Lung (tissue), 12 donors: ENCODE results near the gene POLR2F. TPM values are rescaled to one million over a fixed set of nuclear protein-coding genes. Genes with fewer than 3 reads are reported as not detected.

ENCODE experiments used
- ATAC-seq: fragments of 200-7000 bp; cut with Tn5 transposase; one replicate; pipeline ENCODE4 v1.9.1; 2020; ENCODE audit warnings: moderate number of reproducible peaks; ENCODE audit not compliant: insufficient read depth, low FRiP score
- DNase-seq, 3 donors: peaks; one replicate each; pipeline ENCODE4 v3.0.0-alpha.2; 2013 to 2017
- H3K27ac ChIP-seq, 2 donors: one replicate each; pipeline ENCODE4 v1.5.1; 2013; ENCODE audit warnings: mild to moderate bottlenecking in 2 of 2, moderate library complexity in 2 of 2, control low read depth in 1 of 2, inconsistent platforms in 1 of 2, low read depth in 1 of 2, low read length in 1 of 2
- H3K27me3 ChIP-seq, 3 donors: one replicate each; pipeline ENCODE4 v1.5.1; 2013; ENCODE audit warnings: low read length in 2 of 3; ENCODE audit not compliant: control insufficient read depth in 3 of 3, insufficient read depth in 3 of 3
- H3K36me3 ChIP-seq, 4 donors: one replicate each; pipeline ENCODE4 v1.5.1; 2013; ENCODE audit warnings: low read length in 4 of 4, mild to moderate bottlenecking in 1 of 4, moderate library complexity in 1 of 4; ENCODE audit not compliant: control insufficient read depth in 4 of 4, insufficient read depth in 4 of 4
- H3K4me1 ChIP-seq, 5 donors: one replicate each; pipeline ENCODE4 v1.5.1; 2013; ENCODE audit warnings: low read length in 5 of 5, mild to moderate bottlenecking in 2 of 5, moderate library complexity in 1 of 5; ENCODE audit not compliant: control insufficient read depth in 5 of 5, insufficient read depth in 5 of 5
- H3K4me3 ChIP-seq: one replicate; pipeline ENCODE4 v1.5.1; 2013; ENCODE audit warnings: mild to moderate bottlenecking, control low read depth, moderate library complexity
- H3K9ac ChIP-seq, 2 donors: one replicate each; pipeline ENCODE4 v1.5.1; 2013; ENCODE audit warnings: low read length in 2 of 2, control low read depth in 1 of 2; ENCODE audit not compliant: insufficient read depth in 1 of 2
- H3K9me3 ChIP-seq, 4 donors: one replicate each; pipeline ENCODE4 v1.5.1; 2013; ENCODE audit warnings: low read length in 3 of 4, mild to moderate bottlenecking in 1 of 4, moderate library complexity in 1 of 4; ENCODE audit not compliant: control insufficient read depth in 4 of 4, insufficient read depth in 3 of 4
- WGBS, 2 donors: extraction: QIAGEN DNeasy Blood & Tissue Kit; methylation state at CpG; one replicate each; pipeline ENCODE4 v1.1.7; 2013; 5-methylcytosine and 5-hydroxymethylcytosine counted together
- polyA plus RNA-seq, 2 donors: library from polyadenylated mRNA; stranded (reverse); fragments of 200-250 nt; gene quantifications; one replicate each; pipeline ENCODE4 v1.2.1, GENCODE V29; 2013
- total RNA-seq, 2 donors: library from RNA; depleted of rRNA in 1 of 2; stranded (reverse); fragments of >200 nt in 1 of 2; gene quantifications; one replicate each; pipeline ENCODE4 v1.2.1, GENCODE V29; 2014 to 2021
- TF ChIP-seq, protein P1 (sequence below): IDR thresholded peaks from 2 replicates; pipeline ENCODE4 v1.5.1; 2012; ENCODE audit warnings: mild to moderate bottlenecking; ENCODE audit errors: control extremely low read depth, extremely low read depth
- donor health status: control.
- donor health status: control.
- donor health status: Bipolar disorder and iron deficiency.
- donor health status: healthy.
- donor health status: DM: yes; HTN: yes; CAD: no.

POLR2F gene
- total and polyA plus RNA-seq, 4 donors = 36.8 to 161 (median 79.6) TPM

DNA sequence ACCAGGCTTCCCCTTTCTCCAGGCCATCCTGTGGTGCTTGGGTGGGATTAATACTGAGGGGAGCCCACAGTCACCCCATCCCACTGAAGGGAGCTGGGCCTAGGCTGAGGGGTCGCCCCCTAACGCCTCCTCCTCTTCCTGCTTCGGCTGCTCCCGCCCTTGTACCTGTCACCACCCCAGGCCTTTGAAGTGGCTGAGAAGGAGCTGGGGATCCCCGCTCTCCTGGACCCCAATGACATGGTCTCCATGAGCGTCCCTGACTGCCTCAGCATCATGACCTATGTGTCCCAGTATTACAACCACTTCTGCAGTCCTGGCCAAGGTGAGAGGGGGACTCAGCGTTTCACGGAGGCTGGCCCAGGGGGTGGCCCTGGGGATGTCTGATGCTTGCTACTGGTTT, 41.3 kb upstream of the POLR2F start:
- no peak overlapping the region for H3K4me3 ChIP-seq
- DNase-seq = no peak
- H3K27me3 ChIP-seq = peaks cover 0 to 3% (median 0%) of the 10 kb centered on the region in 3 donors
- H3K9ac ChIP-seq = no peak overlapping the region
- 83 to 86% methylated on average over 8 of the region's 8 CpGs for WGBS, 2 donors
- no peak for ATAC-seq
- H3K27ac ChIP-seq = peak overlapping the region in 1 of 2 donors; percentile 3
- TF ChIP-seq, protein P1, sequence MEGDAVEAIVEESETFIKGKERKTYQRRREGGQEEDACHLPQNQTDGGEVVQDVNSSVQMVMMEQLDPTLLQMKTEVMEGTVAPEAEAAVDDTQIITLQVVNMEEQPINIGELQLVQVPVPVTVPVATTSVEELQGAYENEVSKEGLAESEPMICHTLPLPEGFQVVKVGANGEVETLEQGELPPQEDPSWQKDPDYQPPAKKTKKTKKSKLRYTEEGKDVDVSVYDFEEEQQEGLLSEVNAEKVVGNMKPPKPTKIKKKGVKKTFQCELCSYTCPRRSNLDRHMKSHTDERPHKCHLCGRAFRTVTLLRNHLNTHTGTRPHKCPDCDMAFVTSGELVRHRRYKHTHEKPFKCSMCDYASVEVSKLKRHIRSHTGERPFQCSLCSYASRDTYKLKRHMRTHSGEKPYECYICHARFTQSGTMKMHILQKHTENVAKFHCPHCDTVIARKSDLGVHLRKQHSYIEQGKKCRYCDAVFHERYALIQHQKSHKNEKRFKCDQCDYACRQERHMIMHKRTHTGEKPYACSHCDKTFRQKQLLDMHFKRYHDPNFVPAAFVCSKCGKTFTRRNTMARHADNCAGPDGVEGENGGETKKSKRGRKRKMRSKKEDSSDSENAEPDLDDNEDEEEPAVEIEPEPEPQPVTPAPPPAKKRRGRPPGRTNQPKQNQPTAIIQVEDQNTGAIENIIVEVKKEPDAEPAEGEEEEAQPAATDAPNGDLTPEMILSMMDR = no peak
- peaks cover 0 to 16% (median 7%) of the 10 kb centered on the region in 5 donors for H3K4me1 ChIP-seq
- no peaks in the 10 kb centered on the region for H3K9me3 ChIP-seq
- H3K36me3 ChIP-seq = peaks cover 0 to 17% (median 11%) of the 10 kb centered on the region in 4 donors

DNA sequence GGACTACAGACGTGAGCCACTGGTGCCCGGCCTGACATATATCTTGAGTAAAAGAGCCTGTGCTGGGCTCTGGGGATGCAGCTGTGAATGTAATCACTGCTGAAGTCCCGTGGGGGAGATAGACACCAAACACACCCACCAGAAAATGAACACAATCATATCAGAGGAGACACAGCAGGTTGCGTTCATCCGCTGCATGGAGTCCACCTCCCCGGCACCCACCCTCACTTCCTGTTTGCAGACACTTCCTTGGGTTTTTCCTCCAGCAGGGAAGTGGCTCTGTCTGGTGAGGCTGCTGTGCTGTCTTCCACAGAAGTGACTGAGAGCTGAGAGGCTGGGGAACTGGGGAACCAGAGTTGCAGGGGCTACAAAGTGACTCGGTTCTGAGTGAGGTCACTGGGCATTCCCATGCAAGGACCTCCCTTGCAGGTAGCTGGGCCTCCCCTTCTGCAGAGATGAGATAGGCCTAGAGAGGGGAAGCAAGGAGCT, 40.2 kb upstream of the POLR2F start:
- Histone ChIP-seq H3K4me1 (peaks cover 0 to 11% (median 2%) of the 10 kb centered on the region in 5 donors), H3K36me3 (peaks cover 0 to 27% (median 19%) of the 10 kb centered on the region in 4 donors), H3K9ac (no peak overlapping the region), H3K27me3 (no peaks in the 10 kb centered on the region), H3K27ac (peak overlapping the region in 1 of 2 donors; percentile 42), H3K9me3 (no peaks in the 10 kb centered on the region), H3K4me3 (no peak overlapping the region)
- 48 to 68% methylated on average over 7 of the region's 7 CpGs for WGBS, 2 donors
- DNase-seq (peak in 1 of 3 donors; percentile 38), ATAC-seq (no peak)
- TF ChIP-seq, protein P1 = no peak

DNA sequence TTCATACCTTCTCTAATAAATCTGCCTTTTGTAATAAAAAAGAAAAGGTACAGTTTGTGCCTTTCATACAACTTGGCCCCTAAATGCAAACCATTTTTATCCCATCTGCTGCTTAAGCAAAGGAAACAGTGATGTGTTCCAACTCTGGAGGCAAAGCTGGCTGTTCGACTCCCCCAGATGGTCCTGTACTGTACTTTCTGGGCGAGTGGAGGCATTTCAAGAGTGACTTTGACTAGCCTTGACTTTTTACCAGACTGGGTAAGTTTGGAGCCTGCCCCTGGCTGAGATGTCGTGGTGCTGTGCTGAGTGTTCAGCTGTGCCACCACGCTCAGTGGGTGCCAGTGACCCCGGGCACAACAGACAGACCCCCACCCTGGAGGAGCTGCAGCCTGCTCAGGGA, 37.2 kb upstream of the POLR2F start:
- 91 to 99% methylated on average over 5 of the region's 5 CpGs for WGBS, 2 donors
- TF ChIP-seq, protein P1 = no peak
- DNase-seq (no peak), ATAC-seq (no peak)
- H3K27me3 ChIP-seq = no peaks in the 10 kb centered on the region
- no peaks in the 10 kb centered on the region for H3K9me3 ChIP-seq
- no peak overlapping the region for H3K9ac ChIP-seq
- H3K36me3 ChIP-seq = peaks cover 2 to 39% (median 25%) of the 10 kb centered on the region in 4 donors
- no peak overlapping the region for H3K4me3 ChIP-seq
- H3K27ac ChIP-seq = no peak overlapping the region
- H3K4me1 ChIP-seq = peaks cover 0 to 11% (median 0%) of the 10 kb centered on the region in 5 donors
